ENCODE data around the gene UGT1A10. TPM values are rescaled to one million over a fixed set of nuclear protein-coding genes. Genes with fewer than 3 reads are reported as not detected.

UGT1A10 gene
- polyA plus RNA-seq, 1 experiment: not detected

GRCh38 chr2:233778030-233778429 is 141.8 kb downstream of the UGT1A10 start, which contains the start of gene MROH2A:
TSS of gene MROH2A (plus strand) at chr2:233778330. CDS start at chr2:233779359, 1,029 bp downstream.
- CTCF ChIA-PET: no interaction called here
- POLR2A ChIA-PET: no interaction called here

GRCh38 chr2:233779722-233780121 is 143.5 kb downstream of the UGT1A10 start:
- H3K27me3 ChIP-seq (ENCODE audit: control insufficient read depth, insufficient read depth, low read length): no peaks in the 10 kb centered on the region
- POLR2A ChIA-PET: no interaction called here
- DNase-seq (ENCODE audit: low read depth): no peak
- H3K36me3 ChIP-seq (ENCODE audit: control insufficient read depth, insufficient read depth, low read length): no peaks in the 10 kb centered on the region
- H3K4me3 ChIP-seq (ENCODE audit: low read depth, low read length): no peak overlapping the region
- TF ChIP-seq CTCF (IDR thresholded peaks at IDR 0.05; ENCODE audit: insufficient read depth, low read depth, low read length): no peak
- CTCF ChIA-PET: no interaction called here

More at GRCh38 chr2:233778030-233778429, 141.8 kb downstream of the UGT1A10 start, which contains the start of gene MROH2A:
- H3K27me3 ChIP-seq (ENCODE audit: control insufficient read depth, insufficient read depth, low read length): no peaks in the 10 kb centered on the region
- DNase-seq (ENCODE audit: low read depth): no peak
- TF ChIP-seq CTCF (IDR thresholded peaks at IDR 0.05; ENCODE audit: insufficient read depth, low read depth, low read length): no peak
- H3K4me3 ChIP-seq (ENCODE audit: low read depth, low read length): no peak within 1 kb of the TSS
- H3K36me3 ChIP-seq (ENCODE audit: control insufficient read depth, insufficient read depth, low read length): no peaks in the 10 kb centered on the region

GRCh38 chr2:233780771-233781170 is 144.5 kb downstream of the UGT1A10 start:
- no peaks in the 10 kb centered on the region for H3K27me3 ChIP-seq (ENCODE audit: control insufficient read depth, insufficient read depth, low read length)
- H3K4me3 ChIP-seq (ENCODE audit: low read depth, low read length): no peak overlapping the region
- CTCF ChIA-PET: no interaction called here
- no peak for DNase-seq (ENCODE audit: low read depth)
- H3K36me3 ChIP-seq (ENCODE audit: control insufficient read depth, insufficient read depth, low read length): no peaks in the 10 kb centered on the region
- no peak for TF ChIP-seq CTCF (IDR thresholded peaks at IDR 0.05; ENCODE audit: insufficient read depth, low read depth, low read length)
- POLR2A ChIA-PET: no interaction called here

GRCh38 chr2:233789554-233789953 is 153.3 kb downstream of the UGT1A10 start:
- TF ChIP-seq CTCF (IDR thresholded peaks at IDR 0.05; ENCODE audit: insufficient read depth, low read depth, low read length): no peak
- H3K36me3 ChIP-seq (ENCODE audit: control insufficient read depth, insufficient read depth, low read length): no peaks in the 10 kb centered on the region
- CTCF ChIA-PET: no interaction called here

GRCh38 chr2:233791151-233791882 is 155.1 kb downstream of the UGT1A10 start:
- no peak for TF ChIP-seq CTCF (IDR thresholded peaks at IDR 0.05; ENCODE audit: insufficient read depth, low read depth, low read length)
- no peak for DNase-seq (ENCODE audit: low read depth)
- H3K27me3 ChIP-seq (ENCODE audit: control insufficient read depth, insufficient read depth, low read length): no peaks in the 10 kb centered on the region
- no peaks in the 10 kb centered on the region for H3K36me3 ChIP-seq (ENCODE audit: control insufficient read depth, insufficient read depth, low read length)
- CTCF ChIA-PET: no interaction called here
- H3K4me3 ChIP-seq (ENCODE audit: low read depth, low read length): no peak overlapping the region
- POLR2A ChIA-PET: no interaction called here

More at GRCh38 chr2:233789554-233789953, 153.3 kb downstream of the UGT1A10 start:
- POLR2A ChIA-PET: no interaction called here
- no peak for DNase-seq (ENCODE audit: low read depth)
- Histone ChIP-seq H3K4me3 (ENCODE audit: low read depth, low read length) (no peak overlapping the region), H3K27me3 (ENCODE audit: control insufficient read depth, insufficient read depth, low read length) (no peaks in the 10 kb centered on the region)

Data from BJ (cell line).